NCI-H446 (cell line): ENCODE measurements around the gene KLHDC9.
"Not testable (repeated sequence)": the region's sequence is repeated elsewhere in the genome, so short reads cannot be mapped to it uniquely, and the experiment has no call there.

ENCODE experiments used
- DNase-seq, 2 experiments: peaks; one replicate each; lab custom pipeline; 2025; lab: John Stamatoyannopoulos, UW

Gene KLHDC9

DNA sequence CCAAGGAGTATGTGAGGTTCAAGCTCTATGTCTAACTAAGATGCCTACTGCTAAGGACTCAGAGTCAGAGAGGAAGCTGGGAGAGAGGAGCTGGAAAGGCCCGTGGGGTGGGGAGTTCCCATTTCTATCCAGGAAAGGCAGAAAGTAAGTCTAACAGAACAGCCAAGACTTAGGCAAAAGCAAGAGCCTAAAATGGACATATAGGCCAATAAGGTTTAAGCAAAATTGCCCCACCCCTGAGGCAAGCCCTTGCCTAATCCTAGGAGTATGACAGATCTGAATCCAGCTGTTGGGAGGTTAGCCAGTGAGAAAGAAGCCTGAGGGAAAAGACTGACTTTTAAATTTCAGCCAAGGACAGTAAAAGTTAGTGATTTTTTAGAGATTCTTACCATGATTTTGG, 1.6 kb upstream of the KLHDC9 start:
- DNase-seq: no peak

DNA sequence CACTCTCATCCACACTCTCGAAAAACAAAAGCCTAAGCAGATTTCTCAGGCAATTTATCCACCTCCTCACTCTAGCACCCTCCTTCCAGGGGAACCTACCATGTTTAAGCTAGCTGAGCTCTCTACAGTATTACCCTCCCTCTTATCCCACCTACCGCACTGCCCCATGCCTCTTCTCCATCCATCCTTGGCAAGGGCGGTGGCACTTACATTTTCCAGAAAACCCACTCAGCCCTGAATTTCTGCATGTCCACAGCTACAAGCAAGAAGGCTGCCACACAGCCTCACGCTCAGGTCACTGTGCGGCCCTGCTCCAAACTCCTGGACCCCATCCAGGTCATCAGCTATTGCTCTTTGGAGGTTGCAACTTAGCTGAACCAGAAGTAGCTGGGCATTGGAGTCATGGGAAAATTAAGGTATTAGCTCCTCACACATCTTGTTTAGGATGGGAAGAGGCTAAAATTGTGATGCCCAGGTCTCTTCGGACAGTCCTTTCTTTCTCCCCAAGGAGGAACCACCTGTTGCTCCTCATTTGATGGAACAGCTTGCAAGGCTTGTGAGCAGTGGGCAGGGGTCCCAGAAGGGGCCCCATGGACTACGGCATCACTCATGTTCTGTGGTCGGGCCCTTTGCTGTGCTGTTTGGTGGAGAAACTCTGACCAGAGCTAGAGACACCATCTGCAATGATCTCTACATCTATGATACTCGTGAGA, 1.1 kb downstream of the KLHDC9 start:
- DNase-seq: no peak

DNA sequence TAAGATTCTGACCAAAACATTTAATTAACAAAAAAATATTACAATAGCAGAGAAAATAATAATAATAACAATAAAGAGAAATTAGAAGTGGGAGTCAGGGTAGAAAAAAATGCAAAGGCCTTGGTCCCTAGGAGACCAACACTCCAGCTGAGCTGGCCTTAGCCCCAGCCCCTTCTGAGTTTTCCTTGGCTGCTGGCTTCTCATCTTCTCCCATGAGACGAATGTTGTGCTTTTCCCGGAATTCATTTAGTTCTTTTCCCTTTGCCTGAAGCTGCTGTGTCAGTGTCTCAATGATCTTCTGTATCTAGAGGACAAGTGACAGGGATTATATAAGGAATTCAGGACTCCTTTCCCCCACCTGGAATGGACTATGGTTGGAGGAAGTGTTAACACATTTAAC, 2.4 kb downstream of the KLHDC9 start:
- no peak for DNase-seq

DNA sequence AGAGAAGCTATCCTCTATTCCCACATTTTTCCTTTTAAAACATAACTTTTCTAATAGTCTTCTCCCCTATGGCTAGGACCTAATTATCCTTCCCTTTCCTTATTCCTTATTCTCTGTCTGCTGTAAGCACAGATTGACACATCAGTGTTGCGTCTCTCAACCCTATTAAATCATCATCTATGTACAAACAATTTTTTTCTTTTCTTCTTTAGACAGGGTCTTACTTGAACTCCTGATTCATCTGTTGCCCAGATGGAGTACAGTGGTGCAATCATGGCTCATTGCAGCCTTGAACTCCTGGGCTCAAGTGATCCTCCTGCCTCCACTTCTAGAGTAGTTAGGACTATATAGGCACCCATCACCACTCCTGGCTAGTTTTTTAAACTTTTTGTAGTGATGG, 8.3 kb downstream of the KLHDC9 start:
- DNase-seq: no peak

DNA sequence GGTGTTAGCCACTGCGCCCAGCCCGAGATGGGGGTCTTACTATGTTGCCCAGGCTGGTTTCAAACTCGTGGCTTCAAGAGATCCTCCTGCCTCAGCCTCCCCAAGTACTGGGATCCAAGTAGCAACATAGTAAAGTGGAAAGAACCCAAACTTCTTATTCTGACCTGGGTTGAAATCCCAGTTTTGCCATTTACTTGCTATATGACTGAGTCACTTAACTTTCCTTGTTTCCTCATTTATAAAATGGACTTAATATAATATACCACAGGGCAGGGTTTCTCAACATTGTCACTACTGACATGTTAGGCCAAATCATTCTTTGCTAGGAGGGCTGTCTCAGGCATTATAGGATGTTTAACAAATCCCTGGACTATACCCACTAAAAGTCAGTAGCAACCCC, 13.0 kb downstream of the KLHDC9 start:
- DNase-seq: no peak

DNA sequence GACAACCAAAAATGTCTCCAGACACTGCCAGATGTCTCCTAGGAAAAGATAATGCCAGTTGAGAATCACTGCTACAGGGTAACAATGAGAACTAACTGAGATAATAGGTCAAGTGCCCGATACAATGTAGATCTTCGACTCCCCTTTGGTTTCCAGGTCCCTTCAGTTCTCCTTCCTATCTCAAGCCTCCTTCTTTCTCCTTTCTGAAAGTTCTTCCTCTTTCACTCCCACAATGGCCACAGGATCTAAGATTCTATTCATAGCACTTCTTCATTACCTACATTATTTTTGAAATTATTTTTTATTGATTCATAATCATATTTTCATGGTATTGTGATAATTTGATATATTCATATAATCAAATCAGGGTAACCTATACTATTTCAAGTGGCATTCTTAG, 13.4 kb downstream of the KLHDC9 start:
- no peak for DNase-seq

DNA sequence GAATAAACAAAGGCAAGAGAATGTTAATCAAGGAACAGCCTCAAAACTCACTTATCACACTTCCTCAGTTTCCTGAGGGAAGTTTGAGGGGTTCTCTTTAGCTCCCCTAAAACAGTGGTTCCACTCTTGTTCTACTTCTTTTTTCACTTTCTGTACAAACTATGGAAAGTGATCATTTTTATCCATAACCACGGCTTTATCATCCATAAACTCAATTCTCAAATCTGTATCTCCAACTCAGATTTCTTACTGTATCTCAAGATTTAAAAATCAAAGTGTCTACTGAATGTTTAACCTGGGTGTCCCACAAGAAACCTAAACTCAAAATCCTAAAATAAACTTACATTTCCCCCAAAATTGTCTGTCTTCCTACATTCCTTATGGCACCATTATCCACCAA, 15.8 kb downstream of the KLHDC9 start:
- no peak for DNase-seq

DNA sequence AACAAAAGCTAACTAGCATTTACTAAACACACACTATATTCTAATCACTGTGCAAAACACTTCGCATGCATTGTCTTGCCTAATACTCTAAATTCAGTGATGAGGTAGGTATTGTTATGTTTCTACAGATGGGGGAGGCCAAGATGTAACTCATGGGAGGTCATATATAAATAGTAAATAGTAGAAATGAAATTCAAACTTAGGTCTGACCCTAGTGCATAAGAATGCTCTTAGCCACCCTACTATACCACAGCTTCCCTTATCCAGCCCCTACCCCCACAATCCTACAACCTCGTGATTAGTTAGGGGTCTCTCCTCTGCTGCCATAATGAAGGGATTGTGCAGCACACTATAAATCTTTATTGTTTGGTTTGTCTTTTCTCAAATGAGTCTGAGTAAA, 16.4 kb downstream of the KLHDC9 start:
- DNase-seq: no peak

DNA sequence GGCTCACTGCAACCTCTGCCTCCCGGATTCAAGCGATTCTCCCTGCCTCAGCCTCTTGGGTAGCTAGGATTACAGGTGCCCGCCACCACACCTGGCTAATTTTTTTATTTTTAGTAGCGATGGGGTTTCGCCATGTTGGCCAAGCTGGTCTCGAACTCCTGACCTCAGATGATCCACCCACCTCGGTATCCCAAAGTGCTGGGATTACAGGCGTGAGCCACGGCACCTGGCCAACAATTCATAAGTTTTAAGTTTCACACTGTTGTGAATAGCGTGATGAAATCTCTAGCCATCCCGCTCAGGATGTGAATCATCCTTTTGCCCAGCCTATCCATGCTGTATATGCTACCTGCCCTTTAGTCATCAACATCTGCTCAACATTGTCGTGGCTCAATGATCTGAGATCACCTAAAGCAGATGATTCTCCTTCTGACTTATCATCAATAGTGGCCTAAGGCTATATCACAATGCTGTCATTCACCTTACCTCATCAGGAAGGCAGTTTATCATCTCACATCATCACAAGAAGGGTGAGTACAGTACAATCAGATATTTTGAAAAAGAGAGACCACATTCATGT, 17.1 kb downstream of the KLHDC9 start:
- DNase-seq: no peak

DNA sequence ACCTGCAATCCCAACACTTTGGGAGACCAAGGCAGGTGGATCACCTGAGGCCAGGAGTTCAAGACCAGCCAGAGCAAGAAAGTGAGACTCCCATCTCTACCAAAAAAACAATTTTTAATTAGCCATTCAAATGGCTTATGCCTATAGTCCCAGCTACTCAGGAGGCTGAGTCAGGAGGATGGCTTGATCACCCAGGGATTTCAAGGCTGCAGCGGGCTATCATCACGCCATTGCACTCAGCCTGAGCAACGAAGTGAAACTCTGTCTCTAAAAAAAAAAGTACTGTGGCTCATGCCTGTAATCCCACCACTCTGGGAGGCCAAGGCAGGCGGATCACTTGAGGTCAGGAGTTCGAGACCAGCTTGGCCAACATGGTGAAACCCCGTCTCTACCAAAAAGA, 17.8 kb downstream of the KLHDC9 start:
- DNase-seq: not testable (repeated sequence)

DNA sequence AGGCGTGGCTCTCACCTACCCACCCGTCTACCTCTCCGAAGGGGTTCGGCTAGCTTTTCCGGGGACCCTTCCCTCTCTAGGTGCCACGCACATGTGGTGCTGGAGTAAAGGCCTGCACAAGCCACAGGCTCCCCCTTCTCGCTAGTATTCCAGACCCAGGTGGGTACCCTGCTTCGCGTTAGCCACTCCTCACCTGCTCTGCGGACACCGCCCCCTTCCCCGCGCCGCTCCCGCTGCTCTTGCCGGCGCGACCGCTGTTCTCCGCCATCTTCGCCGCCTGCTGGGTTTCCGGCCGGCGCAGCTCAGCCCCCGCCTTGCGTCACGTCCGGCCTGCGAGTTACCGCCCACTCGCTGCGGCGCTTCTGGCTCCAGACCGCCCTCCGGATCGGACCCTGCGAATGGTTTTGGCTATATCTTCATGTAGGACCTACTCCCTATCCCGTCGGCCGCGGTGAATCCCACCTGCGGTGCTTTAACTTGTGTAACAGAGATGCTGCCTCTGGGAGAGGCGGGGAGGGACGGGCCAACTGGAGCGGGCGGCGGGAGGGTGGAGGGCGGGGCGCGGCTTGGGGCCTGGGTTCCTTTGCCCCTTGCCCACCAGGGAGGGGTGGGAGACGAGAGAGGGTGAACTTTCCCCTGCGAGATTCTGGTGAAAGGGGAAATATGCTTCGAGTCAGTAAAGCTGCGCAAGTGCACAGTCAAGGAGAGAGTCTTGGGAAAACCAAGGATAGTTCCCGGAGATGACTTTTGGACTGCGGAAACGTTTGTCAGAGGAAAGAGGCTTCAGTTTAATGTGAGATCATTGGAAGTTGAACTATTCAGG, 19.8 kb downstream of the KLHDC9 start, which contains the start of the genes NIT1 and PFDN2:
Gene NIT1 (plus strand): TSS at position 347 of the 823 bp plus-strand sequence. CDS start 72 bp downstream, at position 419.
Gene PFDN2 (minus strand): TSS at position 279 of the 823 bp plus-strand sequence. CDS start 11 bp downstream, at position 268.
- peak; percentile 66 to 86 for DNase-seq

DNA sequence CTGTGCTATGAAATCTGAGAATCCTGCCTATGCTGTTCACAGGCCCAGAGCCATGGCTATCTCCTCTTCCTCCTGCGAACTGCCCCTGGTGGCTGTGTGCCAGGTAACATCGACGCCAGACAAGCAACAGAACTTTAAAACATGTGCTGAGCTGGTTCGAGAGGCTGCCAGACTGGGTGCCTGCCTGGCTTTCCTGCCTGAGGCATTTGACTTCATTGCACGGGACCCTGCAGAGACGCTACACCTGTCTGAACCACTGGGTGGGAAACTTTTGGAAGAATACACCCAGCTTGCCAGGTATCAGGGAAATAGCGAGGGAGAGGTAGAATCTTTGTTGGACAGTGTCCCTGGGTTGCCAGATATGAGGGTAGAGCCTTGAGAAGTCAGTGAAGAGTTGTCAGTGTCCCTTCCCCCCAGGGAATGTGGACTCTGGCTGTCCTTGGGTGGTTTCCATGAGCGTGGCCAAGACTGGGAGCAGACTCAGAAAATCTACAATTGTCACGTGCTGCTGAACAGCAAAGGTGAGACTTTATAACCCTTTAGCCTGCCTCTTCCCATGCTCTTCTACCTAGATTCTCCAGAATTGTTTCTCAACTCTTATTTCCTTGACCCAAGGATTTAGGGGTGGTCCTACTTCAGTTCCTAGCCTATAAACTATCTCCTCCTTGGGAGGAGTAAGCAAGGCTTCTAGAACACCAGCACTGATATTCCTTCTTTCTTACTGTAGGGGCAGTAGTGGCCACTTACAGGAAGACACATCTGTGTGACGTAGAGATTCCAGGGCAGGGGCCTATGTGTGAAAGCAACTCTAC, 21.1 kb downstream of the KLHDC9 start:
- DNase-seq: peak in 1 of 2 experiments; percentile 13

DNA sequence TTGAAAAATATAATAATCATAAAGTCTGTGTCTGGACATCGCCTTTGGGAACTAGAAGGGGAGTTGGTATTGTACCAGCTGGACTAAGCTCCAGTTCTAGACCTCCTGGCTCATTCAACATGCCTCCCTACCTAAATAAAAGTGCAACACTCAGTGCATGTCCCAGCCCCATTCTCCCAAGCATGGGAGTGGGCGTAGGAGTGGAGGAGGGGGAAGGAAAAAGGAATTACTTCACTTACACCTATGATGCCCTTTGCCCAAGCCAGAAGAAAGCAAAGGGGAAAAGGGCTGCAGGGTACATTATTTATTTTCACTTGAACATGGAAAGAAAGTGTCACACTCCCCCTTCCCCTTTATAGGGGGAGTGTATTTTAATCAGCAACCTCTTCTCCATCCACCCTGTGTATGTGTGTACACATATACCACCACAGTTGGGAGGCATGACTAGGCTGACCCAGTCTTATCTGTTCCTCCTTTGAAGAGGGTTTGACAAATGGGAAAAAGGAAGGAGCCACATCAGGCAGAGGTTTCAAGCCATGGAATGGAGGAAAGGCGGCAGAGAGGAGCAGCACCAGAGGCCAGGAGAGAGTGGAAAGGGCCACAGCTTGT, 23.0 kb downstream of the KLHDC9 start:
- no peak for DNase-seq

DNA sequence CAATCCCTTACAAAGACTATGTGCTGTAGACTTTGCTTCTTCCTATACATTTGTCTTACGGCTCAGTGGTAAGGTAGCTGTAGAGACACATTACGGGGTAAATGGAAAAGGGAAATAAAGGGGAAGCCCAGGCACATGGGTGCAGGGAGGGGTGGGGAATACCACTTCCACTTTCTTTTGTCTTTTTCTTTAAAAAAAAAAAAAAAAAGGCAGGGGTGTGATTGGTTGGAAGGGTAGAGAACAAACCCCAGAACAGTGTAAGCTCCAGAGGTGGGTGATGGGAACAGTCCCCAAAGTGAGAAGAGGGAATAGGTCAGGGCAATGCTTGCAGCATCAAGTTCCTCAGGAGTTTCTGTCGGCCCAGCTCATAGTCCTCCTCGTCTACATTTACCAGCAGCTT, 23.7 kb downstream of the KLHDC9 start:
- DNase-seq: no peak

DNA sequence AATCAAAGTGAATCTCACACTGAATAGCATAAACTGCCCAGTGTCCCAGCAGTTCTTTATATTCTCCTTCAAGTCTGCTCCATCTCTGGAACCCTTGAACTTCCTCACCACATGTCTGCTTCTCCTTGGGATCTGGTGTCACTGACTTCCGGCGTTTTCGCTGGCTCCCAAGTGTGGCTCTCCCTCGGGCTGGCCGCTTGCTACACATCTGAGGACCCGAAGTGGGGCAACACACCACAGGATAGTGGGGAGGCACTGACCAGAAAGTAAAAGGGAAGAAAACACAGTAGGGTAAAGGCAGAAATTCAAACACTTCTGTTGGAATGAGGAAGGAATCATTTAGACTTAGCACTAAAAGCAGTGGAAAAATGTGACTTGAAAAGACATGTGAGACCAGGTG, 24.8 kb downstream of the KLHDC9 start:
- no peak for DNase-seq

DNA sequence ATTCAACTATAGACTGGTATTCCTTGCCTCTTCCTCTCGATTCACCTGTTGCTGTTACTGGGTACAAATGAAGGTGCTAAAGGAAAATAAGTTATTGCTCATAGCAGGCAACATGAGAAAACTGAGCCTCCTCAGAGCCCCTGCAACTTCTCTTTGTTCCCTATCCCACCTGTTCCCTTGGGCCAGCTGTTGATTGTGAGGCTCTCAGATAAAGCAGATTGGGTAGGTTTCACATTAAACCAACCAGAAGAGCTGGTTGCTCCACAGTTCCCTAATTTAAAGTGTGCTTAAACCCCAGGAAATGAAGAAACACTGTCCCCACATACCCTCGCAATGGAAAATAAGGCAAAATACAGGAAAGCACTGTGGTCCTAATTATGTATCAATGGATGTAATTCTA, 29.5 kb downstream of the KLHDC9 start:
- DNase-seq: no peak

DNA sequence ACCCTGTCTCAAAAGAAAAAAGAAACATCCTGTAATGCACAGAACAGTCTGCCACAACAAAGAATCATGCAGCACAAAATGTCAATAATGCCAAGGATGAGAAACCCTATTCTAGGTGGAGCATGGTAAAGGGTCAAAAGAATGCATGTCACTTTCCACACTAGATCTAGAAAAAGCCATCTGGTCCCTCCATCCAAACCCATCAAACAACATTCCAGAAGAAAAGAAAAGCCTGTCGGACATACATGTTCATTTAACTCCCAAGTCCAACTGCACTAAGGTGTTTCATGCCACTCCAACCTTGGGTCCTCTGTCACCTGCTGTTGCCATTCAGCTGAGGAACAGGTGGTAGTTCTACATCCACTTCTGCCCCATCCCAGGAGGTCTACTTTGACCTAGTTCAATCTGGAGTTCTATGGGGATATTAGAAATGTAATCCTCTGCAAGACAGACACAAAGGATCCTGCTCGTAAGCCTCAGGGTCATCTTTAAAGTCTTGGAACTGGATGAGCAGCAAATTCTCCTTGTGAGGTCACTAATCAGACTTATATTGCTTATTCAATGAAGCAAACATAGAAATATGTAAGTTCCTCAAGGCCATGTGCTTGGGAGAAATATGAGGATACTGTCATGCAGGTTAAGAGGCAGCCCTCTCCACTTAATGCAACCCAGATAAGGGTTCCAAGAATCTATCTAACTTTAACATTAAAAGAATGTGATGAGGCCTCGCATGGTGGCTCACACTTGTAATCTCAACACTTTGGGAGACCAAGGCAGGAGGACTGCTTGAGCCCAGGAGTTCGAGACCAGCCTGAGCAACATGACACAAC, 30.6 kb downstream of the KLHDC9 start:
- no peak for DNase-seq

DNA sequence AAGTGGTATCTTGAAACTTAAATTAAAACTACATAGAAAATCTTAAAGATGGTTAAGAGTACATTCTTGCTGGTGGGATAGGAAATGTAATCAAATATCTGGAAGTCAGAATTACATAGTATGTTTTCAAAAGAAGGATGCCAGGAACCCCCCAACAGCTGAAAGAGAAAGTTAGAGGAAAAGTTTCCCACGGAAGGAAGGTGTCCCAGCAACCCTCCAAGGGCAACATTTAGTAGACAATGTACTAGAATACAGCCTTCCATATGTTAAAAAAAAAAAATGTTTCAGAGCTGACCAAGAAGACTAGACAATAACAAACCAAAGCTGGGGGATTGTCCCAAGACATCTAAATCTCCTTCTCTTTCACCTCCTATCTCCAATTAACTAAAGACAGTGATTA, 32.1 kb downstream of the KLHDC9 start:
- no peak for DNase-seq

DNA sequence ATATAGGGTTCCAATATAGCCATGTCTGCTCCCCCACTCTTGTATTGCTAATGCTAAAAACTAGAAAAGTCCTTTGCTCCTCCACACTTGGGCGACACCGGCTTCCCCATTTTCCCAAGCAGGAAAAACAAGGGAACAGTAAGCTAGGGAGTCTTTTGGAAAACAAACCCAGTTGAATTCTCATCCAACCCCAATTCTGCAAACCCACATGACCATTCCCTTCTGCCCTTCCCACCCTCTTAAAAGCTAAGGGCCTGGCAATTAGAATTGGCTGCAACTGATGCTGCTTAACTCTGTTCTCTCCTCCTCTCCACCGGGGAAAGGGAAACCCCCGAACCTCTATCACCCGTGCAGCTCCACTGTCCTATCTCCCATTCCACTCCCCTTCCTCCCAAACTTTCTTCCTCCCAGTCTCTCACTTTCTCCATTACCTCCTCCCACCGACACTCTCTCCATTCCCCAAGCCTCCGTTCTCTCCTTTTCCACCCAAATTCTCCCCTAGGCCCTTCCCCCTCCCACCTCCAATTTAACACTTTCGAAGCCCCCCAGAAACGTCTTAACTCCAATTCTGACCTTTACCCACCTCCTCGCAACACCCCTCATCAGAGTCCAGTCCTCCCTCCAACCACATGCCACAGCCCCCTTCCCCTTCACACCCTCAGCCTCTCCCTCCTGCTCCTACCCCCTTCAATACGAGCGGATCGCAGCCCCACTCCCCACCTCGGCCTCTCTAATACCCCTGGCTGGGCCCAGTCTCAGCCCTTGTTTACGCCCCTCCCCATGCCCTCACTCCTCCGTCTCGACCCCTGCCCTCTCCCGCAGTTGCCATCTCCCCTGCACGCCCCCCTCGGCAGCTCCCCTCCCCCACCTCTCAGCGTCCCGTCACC, 33.6 kb downstream of the KLHDC9 start:
- DNase-seq: no peak
